Upper lobe of left lung (tissue), 6 donors: ENCODE measurements around the gene ITFG2. TPM values are rescaled to one million over a fixed set of nuclear protein-coding genes. Genes with fewer than 3 reads are reported as not detected.

Source experiments
- ATAC-seq, 2 donors: fragments of 200-7000 bp; cut with Tn5 transposase; one replicate each; pipeline ENCODE4 v1.9.1; 2022; ENCODE audit warnings: mild to moderate bottlenecking in 2 of 2, moderate library complexity in 2 of 2; ENCODE audit not compliant: low FRiP score in 2 of 2
- DNase-seq, 2 donors: peaks; one replicate each; pipeline ENCODE4 v3.0.0-alpha.2; 2019 to 2020
- H3K27ac ChIP-seq, 4 donors: fragments of 200-600 bp; sonication (generic); one replicate each; pipeline ENCODE4 v1.5.1; 2016 to 2019
- H3K27me3 ChIP-seq, 4 donors: fragments of 200-600 bp; sonication (generic); one replicate each; pipeline ENCODE4 v1.5.1; 2017 to 2019
- H3K36me3 ChIP-seq, 4 donors: fragments of 200-600 bp; sonication (generic); one replicate each; pipeline ENCODE4 v1.5.1; 2016 to 2019
- H3K4me1 ChIP-seq, 4 donors: fragments of 200-600 bp; sonication (generic); one replicate each; pipeline ENCODE4 v1.5.1; 2018 to 2019
- H3K4me3 ChIP-seq, 4 donors: fragments of 200-600 bp; sonication (generic); one replicate each; pipeline ENCODE4 v1.5.1; 2017 to 2019; ENCODE audit warnings: mild to moderate bottlenecking in 2 of 4, moderate library complexity in 1 of 4
- H3K9me3 ChIP-seq, 4 donors: fragments of 200-600 bp; sonication (generic); one replicate each; pipeline ENCODE4 v1.5.1; 2018 to 2019
- CTCF ChIP-seq, 6 experiments: fragments of 450-650 bp in 4 of 6; fragments of 200-600 bp in 2 of 6; sonication (generic) in 2 of 6; IDR thresholded peaks; one replicate each; pipeline ENCODE4 v1.5.1; 2016 to 2019; ENCODE audit warnings: antibody characterized with exemption in 6 of 6
- EP300 ChIP-seq, 4 donors: sonication (generic); formaldehyde crosslinking; IDR thresholded peaks; one replicate each; pipeline ENCODE4 v1.5.1; 2017; ENCODE audit warnings: antibody characterized with exemption in 4 of 4, control low read depth in 2 of 4
- POLR2A ChIP-seq, 4 donors: fragments of 450-650 bp; IDR thresholded peaks; one replicate each; pipeline ENCODE4 v1.5.1; 2016 to 2017; ENCODE audit warnings: antibody characterized with exemption in 4 of 4, mild to moderate bottlenecking in 2 of 4
- POLR2AphosphoS5 ChIP-seq, 2 donors: sonication (generic); formaldehyde crosslinking; IDR thresholded peaks; one replicate each; pipeline ENCODE4 v1.5.1; 2017; ENCODE audit warnings: antibody characterized with exemption in 2 of 2
- WGBS, 2 donors: methylation state at CpG; one replicate each; pipeline ENCODE4 v1.1.5; 2017 to 2018; 5-methylcytosine and 5-hydroxymethylcytosine counted together
- total RNA-seq, 6 donors: library from RNA; depleted of rRNA in 4 of 6; stranded (reverse); fragments of >200 nt in 4 of 6; gene quantifications; one replicate each; pipeline versions ENCODE4 v1.1.0 to v1.2.1, GENCODE V29; 2016 to 2021
- donor health status: DM: no; HTN: no; CAD: no; lungs with moderate emphysema.
- donor health status: DM: no; HTN: yes; CAD: no; lungs with severe emphysema.

ITFG2 gene
- total RNA-seq, 6 donors from 2014 or later: 34.0 to 388 (median 41.0) TPM

- no peaks in the 10 kb centered on the region for H3K27me3 ChIP-seq
- peaks cover 0 to 3% (median 0%) of the 10 kb centered on the region in 4 donors for H3K4me1 ChIP-seq
- H3K4me3 ChIP-seq: no peak overlapping the region
- no peak for TF ChIP-seq CTCF (IDR thresholded peaks at IDR 0.05)
- TF ChIP-seq POLR2AphosphoS5 (IDR thresholded peaks at IDR 0.05): no peak
- TF ChIP-seq POLR2A (IDR thresholded peaks at IDR 0.05): no peak
- TF ChIP-seq EP300 (IDR thresholded peaks at IDR 0.05): no peak
- H3K9me3 ChIP-seq: no peaks in the 10 kb centered on the region
- 88 to 98% methylated on average over 7 of the region's 7 CpGs for WGBS, 2 donors
- ATAC-seq (no peak), DNase-seq (no peak)
- H3K36me3 ChIP-seq: peaks cover 0 to 14% (median 2%) of the 10 kb centered on the region in 4 donors
- H3K27ac ChIP-seq: no peak overlapping the region
These were observed 43.1 kb downstream of the ITFG2 start for GRCh38 chr12:2855546-2855945.

DNA sequence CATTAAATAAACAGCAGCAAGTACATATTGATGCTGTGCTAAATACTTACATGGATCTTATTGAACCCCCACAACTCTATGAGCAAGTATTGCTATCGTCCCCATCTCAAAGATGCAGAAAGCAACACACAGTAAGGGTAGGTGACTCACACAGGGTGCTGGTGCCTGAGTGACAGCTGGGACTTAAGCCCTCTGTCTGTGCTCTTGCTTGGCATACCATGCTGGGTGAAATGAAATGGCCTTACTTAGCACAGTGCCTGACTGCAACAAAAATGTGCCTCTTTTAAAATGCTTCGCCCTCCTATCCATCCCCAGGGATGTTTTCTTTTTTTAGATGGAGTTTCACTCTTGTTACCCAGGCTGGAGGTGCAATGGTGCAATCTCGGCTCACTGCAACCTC lies 43.6 kb downstream of the ITFG2 start:
- no peak overlapping the region for H3K4me3 ChIP-seq
- no peak for DNase-seq
- H3K9me3 ChIP-seq: no peaks in the 10 kb centered on the region
- TF ChIP-seq POLR2AphosphoS5 (IDR thresholded peaks at IDR 0.05): no peak
- TF ChIP-seq CTCF (IDR thresholded peaks at IDR 0.05): no peak
- TF ChIP-seq EP300 (IDR thresholded peaks at IDR 0.05): no peak
- no peak for TF ChIP-seq POLR2A (IDR thresholded peaks at IDR 0.05)
- H3K27ac ChIP-seq: no peak overlapping the region
- H3K27me3 ChIP-seq: no peaks in the 10 kb centered on the region
- H3K36me3 ChIP-seq: peaks cover 0 to 14% (median 2%) of the 10 kb centered on the region in 4 donors
- H3K4me1 ChIP-seq: peaks cover 0 to 3% (median 0%) of the 10 kb centered on the region in 4 donors
- WGBS, 2 donors: 89 to 92% methylated on average over 3 of the region's 3 CpGs
- no peak for ATAC-seq

GRCh38 chr12:2857021-2857431 lies 44.6 kb downstream of the ITFG2 start, which contains the start of gene TEX52:
Gene TEX52, minus strand, starts transcription at chr12:2857039. Its CDS starts 13 bp downstream, at chr12:2857026.
- no peak for ATAC-seq
- peaks cover 0 to 14% (median 2%) of the 10 kb centered on the region in 4 donors for H3K36me3 ChIP-seq
- H3K27me3 ChIP-seq: no peaks in the 10 kb centered on the region
- DNase-seq: no peak
- H3K4me3 ChIP-seq: no peak within 1 kb of the TSS
- TF ChIP-seq CTCF (IDR thresholded peaks at IDR 0.05) (no peak), EP300 (IDR thresholded peaks at IDR 0.05) (no peak), POLR2A (IDR thresholded peaks at IDR 0.05) (no peak)
- 75 to 82% methylated on average over 2 to 3 of the region's 3 CpGs for WGBS, 2 donors
- no peak within 1 kb of the TSS for H3K27ac ChIP-seq
- peaks cover 0 to 3% (median 0%) of the 10 kb centered on the region in 4 donors for H3K4me1 ChIP-seq
- no peaks in the 10 kb centered on the region for H3K9me3 ChIP-seq

DNA sequence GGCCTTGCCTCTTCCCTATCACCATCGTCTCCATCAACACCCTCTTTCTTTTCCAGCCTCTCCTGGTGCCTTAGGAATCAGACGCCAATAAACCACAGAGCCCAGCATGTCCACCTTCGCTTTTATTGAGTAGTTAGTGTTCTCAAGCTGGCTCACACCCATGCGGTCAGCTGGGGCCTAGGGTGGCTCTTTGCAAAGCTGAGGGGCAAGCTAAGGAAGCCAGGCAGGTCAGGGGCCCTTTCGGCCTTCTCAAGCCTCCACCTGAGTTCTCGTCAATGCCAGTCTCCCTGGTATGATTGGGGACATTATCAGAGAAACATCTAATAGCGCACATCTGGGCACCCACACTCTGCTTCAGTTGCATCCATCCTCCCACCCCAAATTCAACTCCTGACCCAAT lies 45.1 kb downstream of the ITFG2 start:
- Histone ChIP-seq H3K36me3 (peaks cover 0 to 14% (median 2%) of the 10 kb centered on the region in 4 donors), H3K27me3 (no peaks in the 10 kb centered on the region), H3K27ac (no peak overlapping the region), H3K9me3 (no peaks in the 10 kb centered on the region), H3K4me3 (no peak overlapping the region), H3K4me1 (peaks cover 0 to 3% (median 0%) of the 10 kb centered on the region in 4 donors)
- no peak for TF ChIP-seq CTCF (IDR thresholded peaks at IDR 0.05)
- no peak for TF ChIP-seq EP300 (IDR thresholded peaks at IDR 0.05)
- TF ChIP-seq POLR2A (IDR thresholded peaks at IDR 0.05): no peak
- no peak for TF ChIP-seq POLR2AphosphoS5 (IDR thresholded peaks at IDR 0.05)
- DNase-seq (no peak), ATAC-seq (no peak)
- WGBS, 2 donors: 93 to 96% methylated on average over 7 of the region's 7 CpGs

DNA sequence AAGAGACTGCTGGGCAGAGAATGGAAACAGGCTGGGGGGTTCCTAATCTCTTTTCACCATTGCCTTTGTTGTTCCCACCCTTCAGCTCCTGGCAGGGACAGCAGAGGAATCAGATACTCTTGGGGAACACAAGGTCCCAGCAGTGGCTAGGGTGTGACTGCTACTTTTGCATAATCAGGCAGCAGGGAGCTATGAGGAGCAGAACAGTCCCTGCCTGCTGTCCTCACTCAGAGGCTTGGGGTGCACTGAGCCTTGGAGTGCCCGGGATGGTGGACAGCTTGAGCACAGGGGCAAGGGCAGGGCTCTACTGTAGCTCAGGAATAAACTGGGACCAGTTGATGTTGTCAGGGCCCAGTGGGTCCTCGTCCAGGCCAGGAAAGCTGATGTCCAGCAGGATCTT lies 45.9 kb downstream of the ITFG2 start:
- Histone ChIP-seq H3K27me3 (no peaks in the 10 kb centered on the region), H3K9me3 (no peaks in the 10 kb centered on the region), H3K4me1 (peaks cover 0 to 3% (median 0%) of the 10 kb centered on the region in 4 donors), H3K36me3 (peaks cover 0 to 14% (median 2%) of the 10 kb centered on the region in 4 donors), H3K4me3 (no peak overlapping the region), H3K27ac (no peak overlapping the region)
- ATAC-seq (no peak), DNase-seq (no peak)
- 92 to 100% methylated on average over 1 to 2 of the region's 2 CpGs for WGBS, 2 donors
- TF ChIP-seq POLR2A (IDR thresholded peaks at IDR 0.05) (no peak), CTCF (IDR thresholded peaks at IDR 0.05) (no peak), EP300 (IDR thresholded peaks at IDR 0.05) (no peak), POLR2AphosphoS5 (IDR thresholded peaks at IDR 0.05) (no peak)
